HG03103 (cell line): ENCODE measurements around the gene ACSF2.

ENCODE experiments used
- ATAC-seq: cut with Tn5 transposase; IDR thresholded peaks from one replicate; pipeline ENCODE4 v1.9.1; 2021; ENCODE audit warnings: low read depth; ENCODE audit not compliant: unreplicated experiment

ACSF2 gene

DNA sequence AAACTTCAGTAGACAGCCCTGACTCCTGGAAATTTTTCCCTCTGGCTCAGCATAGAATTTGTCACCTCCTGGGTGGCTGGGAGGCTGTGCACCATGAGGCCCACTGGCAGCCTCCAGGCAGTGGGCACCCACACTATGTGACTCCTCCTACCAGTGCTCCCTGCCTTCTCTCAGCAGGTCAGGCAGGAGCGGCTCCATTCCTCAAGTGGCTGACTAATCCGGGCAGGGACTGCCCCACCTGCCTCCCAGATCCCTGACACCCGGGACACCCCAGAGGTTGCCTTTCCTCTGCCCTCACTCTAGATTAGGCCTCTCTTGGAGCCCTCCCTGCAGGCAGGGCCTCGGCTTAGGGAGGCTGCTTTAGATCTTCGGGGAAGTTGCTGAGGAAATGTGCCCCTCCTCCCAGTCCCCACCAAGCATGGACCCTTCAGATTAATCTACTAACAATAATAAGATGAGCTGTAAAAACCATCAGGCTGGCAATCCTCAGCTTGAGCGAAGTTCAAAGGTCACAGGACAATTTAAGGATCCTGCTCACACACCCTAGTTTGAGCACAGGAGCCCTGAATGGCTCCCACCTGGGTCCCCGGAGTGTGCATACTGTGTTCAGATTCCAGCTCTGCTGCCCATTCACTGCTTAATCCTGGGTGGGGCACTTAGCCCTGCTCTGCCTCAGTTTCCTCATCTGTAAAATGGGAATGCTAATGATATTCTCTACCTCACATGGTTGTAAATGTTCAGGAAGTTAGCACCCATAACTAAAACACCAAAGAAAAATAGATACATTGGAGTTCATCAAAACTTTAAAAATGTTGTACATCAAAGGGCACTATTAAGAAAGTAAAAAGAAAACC is 72.2 kb downstream of the ACSF2 start:
- ATAC-seq, result no peak

DNA sequence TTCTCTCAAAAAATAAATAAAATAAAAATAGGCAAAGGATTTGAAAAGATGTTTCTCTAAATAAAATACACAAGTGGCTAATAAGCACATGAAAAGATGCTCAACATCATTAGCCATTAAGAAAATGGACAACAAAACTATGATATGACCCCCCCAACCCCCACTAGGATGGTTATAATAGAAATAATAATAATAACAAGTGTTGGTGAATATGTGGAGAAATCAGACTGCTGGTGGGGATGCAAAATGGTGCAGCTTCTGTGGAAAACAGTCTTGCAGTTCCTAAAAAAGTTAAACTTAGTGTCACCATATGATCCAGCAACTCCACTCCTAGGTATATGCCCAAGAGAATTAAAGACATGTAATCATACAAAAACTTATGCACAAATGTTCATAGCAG is 73.3 kb downstream of the ACSF2 start:
- ATAC-seq, result no peak

DNA sequence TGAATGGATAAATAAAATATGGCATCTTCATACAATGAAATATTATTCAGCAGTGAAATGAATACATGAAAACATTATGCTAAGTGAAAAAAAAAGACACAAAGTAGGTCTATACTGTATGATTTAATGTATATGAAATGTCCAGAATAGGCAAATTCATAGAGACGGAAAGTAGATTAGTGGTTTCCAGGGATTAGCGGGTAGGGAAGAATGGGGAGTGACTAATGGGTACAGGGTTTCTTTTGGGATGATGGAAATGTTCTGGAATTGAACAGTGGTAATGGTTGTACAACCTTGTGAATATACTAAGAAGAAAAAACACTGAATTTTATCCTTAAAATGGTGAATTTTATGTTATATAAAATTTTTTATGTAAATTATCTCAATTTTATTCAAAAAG is 73.7 kb downstream of the ACSF2 start:
- ATAC-seq, result no peak

DNA sequence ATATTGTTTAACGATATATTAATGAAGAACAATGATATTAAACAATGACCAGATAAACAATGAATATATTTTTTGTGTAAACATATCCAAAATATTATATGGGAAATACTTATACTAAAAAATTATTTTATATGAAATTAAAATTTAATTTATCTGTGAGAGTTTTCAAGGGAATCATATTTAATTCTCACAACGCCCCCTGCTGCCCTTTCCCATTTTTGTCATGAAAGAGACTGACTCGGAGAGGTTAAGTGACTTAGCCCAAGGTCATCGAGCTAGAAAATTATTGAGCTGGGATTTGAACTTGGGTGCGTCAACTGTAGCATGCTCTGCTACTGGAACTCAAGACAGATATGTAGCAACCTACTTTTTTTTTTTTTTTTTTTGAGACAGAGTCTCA is 75.0 kb downstream of the ACSF2 start:
- ATAC-seq, result no peak

DNA sequence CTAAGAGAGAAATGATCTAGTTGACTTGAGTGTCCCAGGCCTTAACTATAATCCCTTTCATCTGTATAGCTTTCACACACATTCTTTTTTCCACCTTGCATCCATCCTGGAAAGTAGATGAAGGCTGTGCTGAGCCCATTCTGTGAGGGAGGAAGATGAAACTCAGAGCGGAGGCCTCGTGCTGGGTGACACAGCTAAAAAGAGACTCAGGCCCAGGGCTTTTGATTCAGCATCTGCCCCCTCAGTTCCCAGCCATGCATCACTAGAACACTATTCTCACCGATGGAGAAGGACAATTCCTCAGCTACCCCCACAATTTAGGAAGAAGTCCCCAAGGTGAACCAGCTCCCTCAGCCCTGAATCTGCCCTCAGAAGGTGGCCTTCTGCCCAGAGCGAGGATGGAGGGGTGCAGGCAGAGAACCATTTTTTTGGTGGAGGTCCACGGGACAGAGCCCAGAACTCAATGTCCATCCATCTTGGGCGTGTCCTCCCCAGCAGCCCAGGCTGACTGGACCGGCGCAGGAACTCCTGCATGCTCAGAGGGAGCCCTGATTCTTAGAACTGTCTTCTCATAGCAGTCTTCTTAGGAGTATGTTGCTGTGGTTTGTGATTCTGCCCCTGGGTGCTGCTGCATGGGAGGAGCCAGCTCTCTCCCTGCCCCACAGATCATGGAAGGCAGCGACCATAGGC is 76.4 kb downstream of the ACSF2 start:
- ATAC-seq, result no peak

DNA sequence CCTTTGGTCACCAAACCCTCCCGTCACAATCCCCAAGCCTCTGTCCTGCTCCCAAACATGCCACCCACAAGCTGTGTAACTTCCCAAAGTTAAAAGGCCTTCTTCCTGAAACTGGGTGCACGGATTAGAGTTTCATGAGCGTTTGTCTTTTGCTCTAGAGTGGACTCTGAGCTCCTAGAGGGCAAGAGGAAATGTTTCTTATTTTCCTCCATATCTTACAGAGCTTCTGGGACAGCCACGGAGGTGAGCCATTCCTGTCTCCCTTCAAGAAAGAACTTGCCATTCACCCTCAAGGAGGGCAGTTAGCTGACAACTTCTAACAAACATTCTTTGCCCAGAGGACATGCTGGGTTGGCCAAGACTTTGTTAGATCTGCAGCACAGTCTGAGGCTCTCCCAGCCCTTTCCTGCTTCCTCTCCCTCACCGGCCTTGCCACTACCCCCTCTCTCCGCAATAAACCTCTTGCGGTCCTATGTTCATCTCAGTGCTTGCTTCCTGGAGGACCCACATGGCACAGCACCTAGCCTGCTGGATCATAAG is 79.6 kb downstream of the ACSF2 start:
- ATAC-seq, result no peak

DNA sequence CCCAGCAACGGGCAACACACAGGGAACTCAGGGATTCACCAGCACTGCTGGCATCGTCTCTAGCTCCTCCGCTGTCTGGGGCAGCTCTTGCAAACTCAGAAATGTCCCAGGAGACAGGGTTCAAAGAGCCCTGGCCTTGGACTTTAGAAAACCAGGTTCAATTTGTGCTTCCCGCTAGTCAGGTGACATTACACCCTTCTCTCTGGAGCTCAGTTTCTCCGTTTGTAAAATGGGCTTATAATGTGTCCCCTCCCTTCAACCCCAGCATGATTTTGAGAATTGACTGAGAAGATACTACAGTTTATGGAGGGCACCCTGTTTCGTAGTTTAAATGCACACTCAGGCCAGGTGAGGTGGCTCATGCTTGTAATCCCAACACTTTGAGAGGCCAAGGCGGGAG is 80.3 kb downstream of the ACSF2 start:
- ATAC-seq, result no peak

DNA sequence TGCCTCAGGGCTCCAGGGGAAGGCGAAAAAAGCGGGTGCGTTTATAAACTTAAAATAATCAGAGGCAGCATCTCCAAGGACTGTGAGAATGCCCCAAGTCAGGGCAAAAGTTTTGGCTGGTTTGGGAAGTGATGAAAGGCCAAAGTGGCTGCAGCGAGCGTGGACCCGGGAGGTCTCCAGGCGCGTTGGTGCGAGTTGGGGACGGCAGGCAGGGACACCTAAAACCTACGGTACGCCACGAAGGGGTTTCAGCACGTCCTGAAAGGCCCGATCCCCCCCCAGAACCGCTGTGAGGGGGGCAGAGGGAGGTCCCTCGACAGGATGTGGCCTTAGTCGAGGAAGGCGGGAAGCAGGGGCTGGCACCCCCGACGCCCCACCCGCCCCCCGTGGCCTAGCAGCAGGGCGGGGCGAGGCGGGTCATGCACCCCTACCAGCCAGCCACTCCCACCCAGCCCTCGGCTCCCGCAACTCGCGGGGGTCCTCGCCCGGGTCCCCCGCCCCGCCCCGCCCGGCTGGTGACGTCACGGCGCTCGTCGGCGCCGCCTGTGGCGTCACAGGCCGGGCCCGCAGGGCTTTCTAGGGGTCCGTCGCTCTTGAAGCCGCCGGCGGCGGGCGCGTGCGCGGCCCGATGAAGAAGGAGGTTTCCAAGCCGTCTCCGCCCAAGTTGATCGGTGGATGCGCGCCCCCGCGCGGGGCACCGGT is 82.0 kb downstream of the ACSF2 start, which contains the start of gene MYCBPAP:
Gene MYCBPAP (plus strand): TSS at position 569 of the 702 bp plus-strand sequence. CDS start 236 bp downstream, outside the sequence.
- ATAC-seq, result no peak

DNA sequence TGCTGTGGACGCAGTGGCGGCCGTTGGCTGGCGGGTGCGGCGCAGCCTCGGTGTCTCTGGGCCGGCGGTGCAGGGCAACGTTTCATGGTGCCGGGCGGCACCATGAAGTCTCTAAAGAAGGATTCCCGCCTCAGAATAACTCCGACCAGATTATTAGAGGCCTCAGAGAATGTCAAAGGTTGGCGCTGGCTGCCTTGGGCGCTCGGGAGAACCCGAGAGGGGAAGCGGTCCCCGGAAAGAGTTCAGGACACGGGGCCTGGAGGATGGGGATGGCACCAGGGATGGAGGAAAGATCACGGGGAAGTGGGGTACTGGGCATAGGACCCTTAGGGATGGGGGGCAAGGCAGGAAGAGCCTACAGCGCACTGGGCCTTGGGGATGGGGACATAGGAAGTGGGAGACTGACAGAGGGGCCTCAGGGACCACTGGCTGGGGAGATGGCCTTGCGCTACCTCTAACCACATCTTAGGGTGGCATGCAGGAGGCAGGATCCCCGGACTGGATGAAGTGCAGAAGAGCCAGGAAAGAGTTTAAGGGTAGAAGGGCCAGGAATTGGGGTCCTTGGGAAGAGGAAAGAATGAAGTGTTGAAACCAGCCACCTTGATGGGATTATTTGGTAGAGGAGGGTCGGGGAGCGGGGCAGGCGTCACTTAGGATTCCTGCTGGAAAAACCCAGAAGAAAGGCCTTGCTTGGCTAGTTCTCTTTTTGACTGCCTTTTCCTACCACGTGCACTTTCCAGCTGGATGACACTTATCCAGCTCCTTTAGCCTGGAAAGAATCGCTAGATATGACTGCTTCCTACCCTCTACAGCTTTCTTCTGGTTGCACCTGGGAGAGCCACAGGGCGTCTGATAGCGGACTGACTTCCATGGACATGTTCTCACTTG is 82.8 kb downstream of the ACSF2 start:
- ATAC-seq, result no peak

DNA sequence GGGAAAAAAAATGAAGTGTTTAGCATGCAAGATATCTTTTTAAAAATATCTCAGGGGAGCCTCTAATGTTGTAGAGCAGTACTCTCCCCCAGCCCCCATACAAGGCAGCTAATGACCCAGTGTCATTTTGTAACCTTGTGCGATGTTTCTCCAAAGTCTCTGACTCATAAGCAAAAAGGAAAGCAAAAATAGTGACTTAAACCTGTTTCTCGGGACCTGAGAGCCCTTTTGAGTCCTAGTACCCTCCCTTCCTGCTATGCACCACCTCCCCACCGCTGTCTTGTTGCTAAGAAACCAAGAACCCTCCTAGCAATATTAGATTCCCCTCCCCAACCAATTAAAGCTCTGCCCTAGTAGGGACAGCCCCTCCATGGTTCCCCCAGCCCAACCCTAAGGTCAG is 85.0 kb downstream of the ACSF2 start:
- ATAC-seq, result peak; percentile 77

DNA sequence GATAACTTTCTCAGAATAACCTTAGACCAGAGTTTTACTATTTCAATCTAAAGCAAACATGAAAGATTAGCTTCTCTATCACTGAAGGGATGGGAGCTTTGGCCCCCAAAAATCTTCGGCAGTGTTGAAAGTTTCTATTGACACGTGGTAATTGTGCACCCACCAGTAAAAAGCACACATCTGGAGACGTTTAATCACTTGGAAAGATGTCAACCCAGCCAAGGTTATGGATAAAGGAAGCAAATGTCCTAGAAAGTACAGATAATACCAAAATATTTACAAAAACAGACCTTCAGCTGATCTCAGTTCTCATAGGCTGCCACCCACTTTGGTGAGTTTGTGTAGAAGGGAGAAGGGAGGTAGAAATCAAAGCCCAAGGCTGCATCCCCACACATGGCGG is 87.5 kb downstream of the ACSF2 start:
- no peak for ATAC-seq

DNA sequence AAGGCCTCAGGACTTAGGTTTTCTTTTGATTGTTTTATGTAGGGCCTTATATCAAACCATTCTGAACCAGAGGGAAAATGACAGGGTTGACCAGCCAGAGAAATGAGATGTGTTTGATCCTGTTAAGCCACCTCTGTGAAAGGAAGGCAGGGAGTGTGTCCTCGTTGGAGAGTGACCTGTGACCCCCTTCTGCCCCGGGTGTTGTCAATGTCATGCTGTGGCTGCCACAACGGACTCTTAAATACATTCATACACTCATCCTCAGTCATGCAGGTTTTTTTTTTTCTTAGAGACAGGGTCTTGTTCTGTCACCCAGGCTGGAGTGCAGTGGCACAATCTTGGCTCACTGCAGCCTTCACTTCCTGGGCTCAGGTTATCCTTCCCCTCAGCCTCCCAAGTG is 88.4 kb downstream of the ACSF2 start:
- ATAC-seq, result no peak

DNA sequence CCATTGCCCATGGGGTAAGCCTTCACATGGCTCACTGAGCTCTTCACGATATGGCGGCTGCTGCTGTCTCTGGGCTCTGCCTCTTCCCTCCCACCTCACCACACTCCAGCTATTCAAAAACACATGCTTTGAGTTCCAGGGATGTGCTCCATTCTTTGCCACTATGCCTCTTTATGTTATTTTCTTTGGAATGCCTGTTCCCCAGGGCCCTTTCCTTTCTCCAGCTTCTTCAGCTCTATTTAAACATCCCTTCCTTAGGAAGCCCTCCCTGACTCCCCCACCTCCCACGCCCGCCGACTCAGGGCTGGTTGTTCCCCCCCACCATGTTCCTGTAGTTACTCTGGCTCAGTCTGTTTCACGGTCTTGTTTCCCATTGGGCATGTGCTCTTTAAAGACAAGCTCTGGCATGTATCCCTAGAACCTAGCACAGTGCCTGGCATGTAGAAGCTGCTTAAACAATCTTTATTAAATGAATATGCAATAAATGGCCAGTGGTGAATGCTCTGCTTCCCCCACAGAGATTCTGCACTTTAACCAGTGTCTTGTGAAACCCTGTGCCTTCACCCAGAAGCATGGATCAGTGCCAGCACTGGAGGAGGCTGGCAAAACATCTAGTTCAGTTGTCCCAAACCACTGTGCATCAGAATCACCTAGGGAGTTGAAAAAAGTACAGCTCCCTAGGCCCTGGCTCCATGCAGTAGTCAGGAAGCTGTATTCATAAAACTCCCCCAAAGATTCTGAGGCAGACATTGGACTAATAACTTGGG is 89.1 kb downstream of the ACSF2 start:
- ATAC-seq, result no peak

DNA sequence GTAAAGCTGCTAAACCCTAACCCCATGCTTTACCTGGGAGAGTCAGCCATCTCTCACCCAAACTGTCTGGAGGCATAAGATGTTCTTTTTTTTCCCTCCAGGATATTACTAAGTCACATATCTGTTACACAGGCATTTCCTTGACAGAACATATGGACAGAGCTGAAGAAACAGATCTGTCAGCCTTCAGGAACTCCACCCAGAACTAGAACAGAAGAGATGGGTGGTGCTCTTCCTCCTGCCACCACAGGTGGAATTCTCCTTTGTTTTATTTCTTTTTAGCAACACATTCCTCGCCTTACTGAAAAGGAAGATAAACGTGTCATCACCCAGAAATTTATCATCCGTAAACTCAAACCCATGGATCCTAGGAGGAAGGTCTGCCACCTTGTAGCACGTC is 91.0 kb downstream of the ACSF2 start:
- ATAC-seq, result no peak

DNA sequence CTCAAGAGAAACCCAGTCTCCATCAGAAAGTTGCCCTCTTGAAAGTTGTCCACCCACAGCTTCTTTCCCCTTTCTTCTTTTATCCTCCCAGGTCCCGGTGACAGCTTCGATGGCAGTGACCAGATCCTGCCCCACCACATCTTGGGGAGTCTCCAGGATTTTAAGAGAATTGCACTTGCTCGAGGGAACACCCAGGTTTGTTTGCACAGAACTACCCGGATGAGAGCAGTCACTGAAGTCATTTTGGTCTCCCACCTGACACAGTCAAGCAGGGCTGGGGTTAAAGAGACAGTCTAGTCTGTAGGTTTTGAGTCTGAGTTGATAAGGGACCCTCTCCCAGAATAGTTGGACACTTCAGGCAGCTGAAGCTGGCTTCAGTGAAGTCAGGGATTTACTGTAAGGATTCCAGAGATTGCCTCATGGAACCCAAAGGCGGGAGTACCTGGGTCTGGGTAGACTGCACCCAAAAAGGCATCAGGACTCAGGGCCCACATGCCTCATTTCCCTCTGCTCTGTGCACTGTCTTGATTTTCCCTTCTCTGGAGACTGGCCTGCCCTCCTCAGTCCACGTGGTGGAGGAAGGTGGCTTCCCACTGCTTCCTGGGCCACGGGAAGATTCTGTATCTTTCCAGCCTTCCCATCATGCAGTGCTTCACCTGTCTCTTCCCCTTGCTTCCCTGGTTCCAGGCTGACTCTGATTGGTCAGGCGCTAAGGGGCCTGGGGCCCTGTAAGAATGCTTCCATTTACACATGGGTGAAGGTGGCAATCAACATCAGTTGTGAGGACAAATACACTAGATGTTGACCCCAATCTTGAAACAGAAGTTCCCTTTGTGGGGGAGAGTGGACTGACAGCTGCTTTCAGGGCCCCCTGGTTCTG is 91.7 kb downstream of the ACSF2 start:
- ATAC-seq, result no peak

DNA sequence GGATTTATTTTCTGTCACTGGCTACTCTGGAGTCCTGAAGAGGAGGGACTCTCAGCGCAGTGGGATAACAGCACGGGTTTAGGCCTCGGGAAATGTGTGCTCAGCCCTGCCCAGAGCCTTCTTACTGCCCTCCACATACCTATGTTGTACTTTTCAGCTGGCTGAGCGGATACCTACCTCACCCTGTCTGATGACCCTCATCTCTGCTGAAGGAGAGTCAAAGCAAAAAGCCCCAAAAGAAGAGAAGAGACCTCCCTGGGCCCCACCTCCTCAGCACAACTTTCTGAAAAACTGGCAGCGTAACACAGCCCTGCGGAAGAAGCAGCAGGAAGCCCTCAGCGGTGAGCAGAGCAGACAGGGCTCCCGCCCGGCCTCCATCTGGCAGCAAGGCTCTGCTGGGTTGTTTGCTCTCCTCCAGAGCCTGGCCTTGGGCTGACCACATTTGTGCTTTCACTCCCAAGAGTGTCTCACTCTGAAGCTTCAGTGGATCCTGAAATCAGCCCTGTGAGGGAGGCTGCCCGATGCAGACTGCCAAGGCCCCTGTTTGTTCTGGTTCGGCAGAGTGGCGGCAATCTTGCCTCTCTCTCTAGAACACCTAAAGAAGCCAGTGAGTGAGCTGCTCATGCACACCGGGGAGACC is 92.5 kb downstream of the ACSF2 start:
- no peak for ATAC-seq

DNA sequence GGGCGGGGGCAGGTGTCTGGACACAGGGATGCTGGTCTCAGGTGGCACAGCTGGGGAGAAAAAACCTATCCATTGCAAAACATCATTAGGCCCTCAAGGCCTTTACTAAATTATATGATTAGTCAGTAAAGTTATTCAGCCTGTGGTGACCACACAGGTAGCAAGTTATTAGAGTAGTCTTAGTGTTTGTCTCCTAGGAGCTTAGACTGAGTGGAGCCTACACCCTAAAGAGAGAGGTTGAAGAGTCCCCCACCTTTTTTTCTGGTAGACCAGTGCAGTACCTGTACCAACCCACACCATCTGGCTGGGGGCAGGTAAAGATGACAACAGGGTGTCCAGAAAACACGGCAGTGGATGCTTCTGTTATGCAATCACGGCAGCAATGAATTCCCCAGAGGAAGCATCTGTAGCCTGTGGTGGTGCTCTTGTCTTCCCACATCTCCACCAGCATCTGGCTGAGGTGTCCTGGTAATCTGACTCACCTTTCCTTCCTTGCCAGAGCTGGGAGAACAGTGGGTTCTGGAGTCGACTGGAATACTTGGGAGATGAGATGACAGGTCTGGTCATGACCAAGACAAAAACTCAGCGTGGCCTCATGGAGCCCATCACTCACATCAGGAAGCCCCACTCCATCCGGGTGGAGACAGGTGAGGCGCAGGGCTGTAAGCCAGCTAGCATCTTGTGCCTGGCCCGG is 93.3 kb downstream of the ACSF2 start:
- no peak for ATAC-seq
